ENCODE results near the gene ABCA12. TPM values are rescaled to one million over a fixed set of nuclear protein-coding genes. Genes with fewer than 3 reads are reported as not detected.

The ABCA12 gene
- total RNA-seq, 2 donors from 2014 or later, result 0.07 TPM; not detected in 1

- no peaks in the 10 kb centered on the region for H3K4me1 Mint-ChIP-seq
- no peaks in the 10 kb centered on the region for H3K9me3 Mint-ChIP-seq
- Histone ChIP-seq H3K4me1 (ENCODE audit: control insufficient read depth, insufficient read depth, low read length) (no peaks in the 10 kb centered on the region), H3K4me3 (ENCODE audit: low read length) (no peak overlapping the region), H3K27me3 (ENCODE audit: control insufficient read depth, insufficient read depth, low read length, poor library complexity, severe bottlenecking) (no peaks in the 10 kb centered on the region), H3K36me3 (ENCODE audit: control insufficient read depth, insufficient read depth, low read length) (no peaks in the 10 kb centered on the region), H3K9ac (ENCODE audit: extremely low read depth, low read length, poor library complexity, severe bottlenecking) (no peak overlapping the region), H3K9me3 (ENCODE audit: control insufficient read depth, low read length) (no peaks in the 10 kb centered on the region), H3K27ac (ENCODE audit: low read depth, low read length) (no peak overlapping the region)
- H3K4me3 Mint-ChIP-seq, result no peak overlapping the region
- TF ChIP-seq CTCF (conservative IDR thresholded peaks at IDR 0.05), result no peak
- no peak for DNase-seq
- no peaks in the 10 kb centered on the region for H3K36me3 Mint-ChIP-seq (ENCODE audit: low read depth)
- H3K27me3 Mint-ChIP-seq (ENCODE audit: insufficient read depth), result no peaks in the 10 kb centered on the region
- H3K27ac Mint-ChIP-seq, result no peak overlapping the region
- 92 to 93% methylated on average over 4 of the region's 4 CpGs for WGBS, 2 experiments (ENCODE audit: insufficient coverage in 1 of 2, insufficient read length in 1 of 2)
Measured at GRCh38 chr2:214899751-214900150, 238.7 kb downstream of the ABCA12 start.

DNA sequence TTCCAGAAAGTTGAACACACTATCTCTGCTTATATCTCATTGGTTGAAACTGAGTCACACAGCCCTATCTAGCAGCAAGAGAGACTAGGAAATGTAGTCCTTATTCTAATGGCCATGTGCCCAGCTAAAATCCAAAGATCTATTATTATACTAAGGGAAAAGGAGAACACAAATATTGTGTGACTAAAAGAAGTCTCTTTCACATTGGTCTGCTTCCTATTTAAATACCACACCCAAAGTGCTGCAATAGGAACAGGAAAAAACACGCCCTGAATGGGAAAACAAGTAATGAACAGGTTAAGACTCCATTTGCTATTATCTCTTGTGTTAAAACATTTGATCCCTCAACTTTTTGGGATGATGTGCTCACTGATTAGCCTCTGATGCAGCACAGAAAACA is 242.2 kb downstream of the ABCA12 start:
- Mint-ChIP-seq H3K4me3 (no peak overlapping the region), H3K36me3 (ENCODE audit: low read depth) (no peaks in the 10 kb centered on the region), H3K9me3 (no peaks in the 10 kb centered on the region), H3K27me3 (ENCODE audit: insufficient read depth) (no peaks in the 10 kb centered on the region), H3K4me1 (no peaks in the 10 kb centered on the region), H3K27ac (no peak overlapping the region)
- Histone ChIP-seq H3K27me3 (ENCODE audit: control insufficient read depth, insufficient read depth, low read length, poor library complexity, severe bottlenecking) (no peaks in the 10 kb centered on the region), H3K4me3 (ENCODE audit: low read length) (no peak overlapping the region), H3K36me3 (ENCODE audit: control insufficient read depth, insufficient read depth, low read length) (no peaks in the 10 kb centered on the region), H3K9ac (ENCODE audit: extremely low read depth, low read length, poor library complexity, severe bottlenecking) (no peak overlapping the region), H3K27ac (ENCODE audit: low read depth, low read length) (no peak overlapping the region), H3K9me3 (ENCODE audit: control insufficient read depth, low read length) (no peaks in the 10 kb centered on the region), H3K4me1 (ENCODE audit: control insufficient read depth, insufficient read depth, low read length) (no peaks in the 10 kb centered on the region)
- no peak for DNase-seq
- TF ChIP-seq CTCF (conservative IDR thresholded peaks at IDR 0.05), result no peak
- 93% methylated on average over 1 of the region's 1 CpG; no CpG with 5 or more reads in 1 of the 2 experiments for WGBS, 2 experiments (ENCODE audit: insufficient coverage in 1 of 2, insufficient read length in 1 of 2)

DNA sequence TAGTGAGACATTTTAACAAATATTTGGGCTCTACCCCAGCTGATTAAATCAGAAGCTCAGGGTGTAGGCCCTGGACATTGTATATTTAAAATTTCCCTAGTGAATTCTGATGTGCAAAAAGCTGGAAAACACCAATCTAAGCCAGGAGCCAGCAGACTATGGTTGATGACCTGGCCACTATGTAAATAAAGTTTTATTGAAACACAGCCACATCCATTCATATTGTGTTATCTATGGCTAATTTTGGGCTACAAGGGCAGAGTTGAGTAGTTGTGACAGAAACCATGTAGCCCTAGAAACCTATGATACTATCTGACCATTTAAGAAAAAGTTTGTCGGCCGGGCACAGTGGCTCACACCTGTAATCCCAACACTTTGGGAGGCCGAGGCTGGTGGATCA is 243.0 kb downstream of the ABCA12 start:
- Histone ChIP-seq H3K4me3 (ENCODE audit: low read length) (no peak overlapping the region), H3K27me3 (ENCODE audit: control insufficient read depth, insufficient read depth, low read length, poor library complexity, severe bottlenecking) (no peaks in the 10 kb centered on the region), H3K36me3 (ENCODE audit: control insufficient read depth, insufficient read depth, low read length) (no peaks in the 10 kb centered on the region), H3K27ac (ENCODE audit: low read depth, low read length) (no peak overlapping the region), H3K9ac (ENCODE audit: extremely low read depth, low read length, poor library complexity, severe bottlenecking) (no peak overlapping the region), H3K4me1 (ENCODE audit: control insufficient read depth, insufficient read depth, low read length) (no peaks in the 10 kb centered on the region), H3K9me3 (ENCODE audit: control insufficient read depth, low read length) (no peaks in the 10 kb centered on the region)
- 88 to 93% methylated on average over 3 of the region's 3 CpGs for WGBS, 2 experiments (ENCODE audit: insufficient coverage in 1 of 2, insufficient read length in 1 of 2)
- DNase-seq, result no peak
- Mint-ChIP-seq H3K4me1 (no peaks in the 10 kb centered on the region), H3K27me3 (ENCODE audit: insufficient read depth) (no peaks in the 10 kb centered on the region), H3K27ac (no peak overlapping the region), H3K4me3 (no peak overlapping the region), H3K36me3 (ENCODE audit: low read depth) (no peaks in the 10 kb centered on the region), H3K9me3 (no peaks in the 10 kb centered on the region)
- no peak for TF ChIP-seq CTCF (conservative IDR thresholded peaks at IDR 0.05)

Data from endodermal cell (in vitro differentiated cells).